Lower lobe of right lung (tissue), 2 donors: ENCODE data around the gene NUDT9. TPM values are rescaled to one million over a fixed set of nuclear protein-coding genes. Genes with fewer than 3 reads are reported as not detected.
"Not testable (repeated sequence)": the region's sequence is repeated elsewhere in the genome, so short reads cannot be mapped to it uniquely, and the experiment has no call there.

Experiments used
- ATAC-seq, 2 donors: fragments of 200-7000 bp; cut with Tn5 transposase; one replicate each; pipeline ENCODE4 v1.9.1; 2020 to 2022; ENCODE audit warnings: mild to moderate bottlenecking in 2 of 2, moderate library complexity in 2 of 2
- DNase-seq: peaks from one replicate; pipeline ENCODE4 v3.0.0-alpha.2; 2020
- H3K27ac ChIP-seq: fragments of 200-600 bp; one replicate; pipeline ENCODE4 v1.8.0; 2022
- H3K27me3 ChIP-seq: fragments of 200-600 bp; one replicate; pipeline ENCODE4 v1.8.0; 2022; ENCODE audit warnings: low read depth
- H3K36me3 ChIP-seq: fragments of 200-600 bp; one replicate; pipeline ENCODE4 v1.8.0; 2022; ENCODE audit warnings: mild to moderate bottlenecking
- H3K4me1 ChIP-seq: fragments of 200-600 bp; one replicate; pipeline ENCODE4 v1.8.0; 2022
- H3K4me3 ChIP-seq: fragments of 200-600 bp; one replicate; pipeline ENCODE4 v1.8.0; 2022; ENCODE audit warnings: mild to moderate bottlenecking
- H3K9me3 ChIP-seq: fragments of 200-600 bp; one replicate; pipeline ENCODE4 v1.8.0; 2022
- intact Hi-C: fragments of 100-400 bp; cut with DNase I; formaldehyde crosslinking; loops from one replicate; pipeline ENCODE4 v1.11.0; 2022
- total RNA-seq: library from RNA; stranded (reverse); fragmentation: NEBNext Ultra II Directional; extraction: Animal tissue kit (Norgen Biotek cat#: 25700); gene quantifications from one replicate; pipeline ENCODE4 v1.2.1, GENCODE V29; 2021
- TF ChIP-seq, protein P1 (sequence below): fragments of 200-600 bp; IDR thresholded peaks from one replicate; pipeline ENCODE4 v1.8.0; 2022; ENCODE audit warnings: antibody characterized with exemption, mild to moderate bottlenecking
- donor health status: DM: no; HTN: yes; CAD: no; lungs with severe emphysema.

The NUDT9 gene
- total RNA-seq, 1 donor from 2014 or later: 45.3 TPM

DNA sequence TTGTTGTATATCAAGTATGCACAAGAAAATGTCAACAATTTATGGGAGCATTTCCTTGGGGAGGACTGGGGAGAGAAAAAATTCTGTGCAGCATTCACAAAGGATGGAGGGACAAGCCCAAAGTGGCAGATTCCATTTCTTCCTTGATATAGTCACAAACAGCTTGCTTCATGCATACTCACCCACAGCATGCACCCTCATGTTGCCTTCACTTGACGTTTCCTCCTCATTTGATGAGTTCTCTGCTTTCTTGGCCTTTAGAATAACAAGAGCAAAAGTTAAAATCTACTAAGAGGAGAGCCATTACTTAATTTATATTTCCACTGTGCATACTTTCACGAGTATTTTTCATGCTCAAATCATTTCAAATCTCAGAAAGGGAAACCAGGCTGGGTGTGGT lies 69.1 kb downstream of the NUDT9 start:
- peaks cover 74% of the 10 kb centered on the region for H3K36me3 ChIP-seq
- TF ChIP-seq, protein P1, sequence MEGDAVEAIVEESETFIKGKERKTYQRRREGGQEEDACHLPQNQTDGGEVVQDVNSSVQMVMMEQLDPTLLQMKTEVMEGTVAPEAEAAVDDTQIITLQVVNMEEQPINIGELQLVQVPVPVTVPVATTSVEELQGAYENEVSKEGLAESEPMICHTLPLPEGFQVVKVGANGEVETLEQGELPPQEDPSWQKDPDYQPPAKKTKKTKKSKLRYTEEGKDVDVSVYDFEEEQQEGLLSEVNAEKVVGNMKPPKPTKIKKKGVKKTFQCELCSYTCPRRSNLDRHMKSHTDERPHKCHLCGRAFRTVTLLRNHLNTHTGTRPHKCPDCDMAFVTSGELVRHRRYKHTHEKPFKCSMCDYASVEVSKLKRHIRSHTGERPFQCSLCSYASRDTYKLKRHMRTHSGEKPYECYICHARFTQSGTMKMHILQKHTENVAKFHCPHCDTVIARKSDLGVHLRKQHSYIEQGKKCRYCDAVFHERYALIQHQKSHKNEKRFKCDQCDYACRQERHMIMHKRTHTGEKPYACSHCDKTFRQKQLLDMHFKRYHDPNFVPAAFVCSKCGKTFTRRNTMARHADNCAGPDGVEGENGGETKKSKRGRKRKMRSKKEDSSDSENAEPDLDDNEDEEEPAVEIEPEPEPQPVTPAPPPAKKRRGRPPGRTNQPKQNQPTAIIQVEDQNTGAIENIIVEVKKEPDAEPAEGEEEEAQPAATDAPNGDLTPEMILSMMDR: no peak

DNA sequence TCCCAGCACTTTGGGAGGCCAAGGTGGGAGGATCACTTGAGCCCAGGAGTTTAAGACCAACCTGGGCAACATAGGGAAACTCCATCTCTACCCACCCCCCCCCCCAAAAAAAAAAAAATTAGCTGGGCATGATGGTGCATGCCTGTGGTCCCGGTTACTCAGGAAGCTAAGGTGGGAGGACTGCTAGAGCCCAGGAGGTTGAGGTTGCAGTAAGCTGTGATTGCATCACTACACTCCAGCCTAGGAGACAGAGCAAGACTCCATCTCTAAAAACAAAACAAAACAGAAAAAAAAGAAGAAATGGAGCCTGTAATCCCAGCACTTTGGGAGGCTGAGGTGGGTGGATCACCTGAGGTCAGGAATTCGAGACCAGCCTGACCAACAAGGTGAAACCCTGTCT lies 69.5 kb downstream of the NUDT9 start:
- peaks cover 29% of the 10 kb centered on the region for H3K4me1 ChIP-seq
- H3K27ac ChIP-seq, H3K9me3 ChIP-seq, DNase-seq, ATAC-seq, H3K27me3 ChIP-seq, H3K4me3 ChIP-seq, intact Hi-C loops: not testable (repeated sequence)
- H3K36me3 ChIP-seq: peaks cover 78% of the 10 kb centered on the region

More for the DNA sequence above, 69.1 kb downstream of the NUDT9 start:
- Histone ChIP-seq H3K9me3 (no peaks in the 10 kb centered on the region), H3K4me1 (peaks cover 29% of the 10 kb centered on the region), H3K27me3 (no peaks in the 10 kb centered on the region), H3K4me3 (no peak overlapping the region), H3K27ac (no peak overlapping the region)
- intact Hi-C loops: no loop called here
- DNase-seq (no peak), ATAC-seq (no peak)

DNA sequence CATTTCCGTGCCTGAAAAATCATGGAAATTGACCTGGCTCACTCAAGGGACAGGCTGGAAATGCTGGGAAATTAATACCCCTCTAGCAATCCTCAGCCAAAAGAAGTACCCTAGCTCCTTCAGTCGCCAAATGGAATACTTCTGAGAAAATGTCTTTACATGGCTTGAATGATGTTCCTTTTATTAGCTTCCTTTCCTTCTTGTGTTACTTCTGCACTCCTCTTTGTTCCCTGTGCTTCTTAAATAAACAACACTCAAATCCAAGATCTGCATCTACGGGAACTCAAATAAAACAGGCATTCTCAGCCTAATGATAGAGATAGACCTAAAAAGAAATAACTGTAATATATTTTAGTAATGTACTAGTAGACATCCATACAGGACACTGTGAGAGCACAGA lies 70.7 kb downstream of the NUDT9 start:
- peaks cover 74% of the 10 kb centered on the region for H3K36me3 ChIP-seq
- H3K4me3 ChIP-seq: no peak overlapping the region
- peaks cover 31% of the 10 kb centered on the region for H3K4me1 ChIP-seq
- TF ChIP-seq, protein P1: no peak
- ATAC-seq: no peak
- H3K27ac ChIP-seq: no peak overlapping the region
- H3K9me3 ChIP-seq: no peaks in the 10 kb centered on the region
- intact Hi-C loops: no loop called here
- no peak for DNase-seq
- no peaks in the 10 kb centered on the region for H3K27me3 ChIP-seq

DNA sequence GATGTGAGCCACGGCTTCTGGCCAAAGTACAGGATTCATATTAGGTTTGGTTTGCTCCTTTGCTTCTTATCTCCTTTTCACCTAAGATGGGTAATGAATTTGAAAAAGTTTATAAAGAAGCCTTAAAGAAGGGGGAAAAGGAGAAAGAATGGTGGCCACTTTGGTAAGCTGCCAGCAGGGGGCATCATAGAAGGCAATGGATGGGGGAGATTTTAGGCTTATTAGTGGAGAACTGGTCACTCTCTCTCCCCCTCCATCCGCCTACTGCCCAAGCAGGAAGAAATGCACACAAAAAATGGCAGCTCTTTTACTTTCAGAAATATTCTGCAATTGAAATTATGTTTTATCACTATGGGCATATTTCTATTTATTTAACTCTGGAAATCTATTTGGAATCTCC lies 74.8 kb downstream of the NUDT9 start:
- no peak for DNase-seq
- TF ChIP-seq, protein P1: peak; percentile 26

DNA sequence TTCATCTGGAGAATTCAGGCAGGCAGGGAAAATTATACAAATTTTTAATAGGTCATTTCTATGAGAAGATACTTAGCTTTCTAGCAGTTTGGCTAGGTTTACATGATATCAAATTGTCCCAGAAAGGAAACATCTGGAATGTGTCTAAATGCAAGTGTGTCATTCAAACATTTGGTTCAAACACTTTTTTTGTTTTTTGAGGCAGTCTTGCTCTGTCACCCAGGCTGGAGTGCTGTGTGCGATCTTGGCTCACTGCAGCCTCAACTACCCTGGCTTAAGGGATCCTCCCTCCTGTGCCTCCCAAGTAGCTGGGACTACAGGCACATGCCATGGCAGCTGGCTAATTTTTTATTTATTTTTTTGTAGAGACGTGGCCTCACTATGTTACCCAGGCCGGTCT lies 75.2 kb downstream of the NUDT9 start:
- Histone ChIP-seq H3K4me1 (peaks cover 20% of the 10 kb centered on the region), H3K27ac (peak overlapping the region; percentile 50), H3K4me3 (no peak overlapping the region), H3K27me3 (no peaks in the 10 kb centered on the region), H3K9me3 (no peaks in the 10 kb centered on the region), H3K36me3 (peaks cover 41% of the 10 kb centered on the region)
- DNase-seq (no peak), ATAC-seq (peak; percentile 34 to 48)
- intact Hi-C loops: no loop called here
- TF ChIP-seq, protein P1: no peak

More for the DNA sequence above, 74.8 kb downstream of the NUDT9 start:
- Histone ChIP-seq H3K27ac (no peak overlapping the region), H3K4me1 (peaks cover 19% of the 10 kb centered on the region), H3K9me3 (no peaks in the 10 kb centered on the region), H3K4me3 (no peak overlapping the region), H3K36me3 (peaks cover 42% of the 10 kb centered on the region), H3K27me3 (no peaks in the 10 kb centered on the region)
- intact Hi-C loops: no loop called here
- ATAC-seq: no peak

DNA sequence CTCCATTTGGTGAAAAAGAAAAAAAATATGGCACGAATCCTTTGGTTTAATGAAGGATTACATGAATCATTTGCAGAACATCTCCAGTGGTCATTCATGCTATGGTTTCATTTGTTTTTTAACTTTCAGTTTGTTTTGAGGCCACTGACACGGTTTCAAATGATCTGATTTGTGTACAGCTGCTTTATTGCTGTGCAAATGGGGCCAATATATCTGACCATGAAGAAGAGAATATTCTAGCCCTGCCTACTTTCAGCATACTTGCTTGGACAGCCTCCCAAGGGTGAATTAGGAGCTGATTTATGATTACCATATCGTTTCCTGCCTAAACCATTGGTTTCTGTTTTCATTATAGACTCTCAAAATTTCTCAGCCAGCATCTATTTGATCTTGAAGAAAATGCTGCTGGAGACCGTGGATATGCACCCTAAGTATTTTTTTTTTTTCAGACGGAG lies 76.1 kb downstream of the NUDT9 start:
- Histone ChIP-seq H3K4me1 (peaks cover 11% of the 10 kb centered on the region), H3K27ac (peak overlapping the region; percentile 50), H3K27me3 (no peaks in the 10 kb centered on the region), H3K36me3 (peaks cover 32% of the 10 kb centered on the region), H3K9me3 (no peaks in the 10 kb centered on the region), H3K4me3 (no peak overlapping the region)
- intact Hi-C loops: no loop called here
- ATAC-seq (no peak), DNase-seq (no peak)
- TF ChIP-seq, protein P1: no peak
